Mucosa of gallbladder (tissue), 1 donor: Measurements from ENCODE around the gene GABBR2. TPM values are rescaled to one million over a fixed set of nuclear protein-coding genes. Genes with fewer than 3 reads are reported as not detected.
"Not testable (repeated sequence)": the region's sequence is repeated elsewhere in the genome, so short reads cannot be mapped to it uniquely, and the experiment has no call there.

Source experiments
- DNase-seq: peaks from one replicate; pipeline ENCODE4 v3.0.0-alpha.2; 2020; ENCODE audit warnings: low spot score
- total RNA-seq: library from RNA; stranded (reverse); gene quantifications from one replicate; pipeline ENCODE4 v1.2.1, GENCODE V29; 2021
- donor health status: DM: no; HTN: no; CAD: no.

Gene GABBR2
- total RNA-seq, 1 donor from 2014 or later, result 0.29 TPM

- no peak for DNase-seq
Observed at GRCh38 chr9:98295824-98296223, 412.9 kb downstream of the GABBR2 start.

DNA sequence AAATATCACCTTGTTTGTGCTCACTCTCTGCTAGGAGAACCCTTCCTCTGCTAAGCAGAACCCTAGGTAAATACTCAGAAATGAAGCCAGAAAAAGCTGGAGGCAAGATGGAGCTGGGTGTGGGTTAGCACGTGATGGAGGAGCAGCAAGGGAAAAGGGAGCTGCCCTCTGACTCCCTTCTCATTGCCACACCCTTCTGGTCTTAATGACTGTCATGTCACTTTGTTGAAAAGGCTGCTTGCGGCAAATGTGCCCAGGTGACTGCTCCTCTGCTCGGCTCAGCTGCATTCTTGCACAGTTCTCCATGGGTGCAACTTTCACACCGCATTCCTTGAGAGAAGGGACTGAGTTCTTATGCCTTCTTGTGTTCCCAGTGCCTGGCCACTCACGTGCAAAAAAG, 416.9 kb downstream of the GABBR2 start:
- no peak for DNase-seq

DNA sequence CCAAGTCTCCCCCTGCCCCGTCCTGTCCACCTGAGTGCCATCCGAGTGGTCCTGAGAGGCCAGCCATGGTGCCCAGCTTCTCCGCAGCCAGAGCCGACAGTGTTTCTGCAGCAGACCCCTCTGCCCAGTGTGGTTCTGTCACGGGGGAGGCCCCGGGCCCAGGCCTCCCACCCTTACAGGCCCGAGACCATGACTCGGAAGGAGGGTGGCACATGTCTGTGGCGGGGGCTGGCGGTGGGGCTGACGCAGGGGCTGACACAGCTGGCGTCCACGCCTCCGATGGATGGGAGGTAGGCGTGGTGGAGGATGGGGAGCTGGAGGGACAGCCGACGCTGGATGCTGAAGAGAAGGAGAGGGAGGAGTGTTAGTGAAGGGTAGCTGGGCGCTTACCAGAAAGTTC, 418.3 kb downstream of the GABBR2 start:
- DNase-seq, result no peak

DNA sequence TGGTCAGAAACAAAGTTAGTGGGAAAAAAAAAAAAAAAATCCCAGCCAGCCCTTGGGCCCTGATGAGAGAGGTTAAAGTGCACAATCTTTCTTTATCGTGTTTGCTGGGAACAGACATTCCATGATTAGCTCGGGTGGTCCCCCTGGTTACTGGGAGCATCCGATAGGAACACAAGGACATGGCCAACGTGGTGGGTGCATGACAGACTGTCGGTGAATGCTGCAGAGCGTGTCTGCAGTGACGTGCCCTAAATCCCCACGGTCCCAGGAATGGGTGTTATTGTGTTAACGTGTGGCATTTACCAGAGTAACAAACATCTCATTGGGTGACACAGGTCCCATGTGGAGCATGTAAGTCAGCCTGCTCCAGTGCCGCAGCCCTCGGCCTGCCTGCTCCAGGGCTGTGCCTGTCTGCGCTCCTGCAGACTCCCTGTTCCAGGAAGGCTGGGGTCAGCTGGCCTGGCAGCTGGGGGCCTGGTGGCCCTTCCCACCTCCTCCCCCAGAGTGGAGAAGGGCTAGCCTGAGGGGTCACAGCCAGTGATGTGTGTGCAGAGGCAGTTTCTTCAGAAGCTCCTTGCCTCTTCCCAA, 419.0 kb downstream of the GABBR2 start:
- no peak for DNase-seq

GRCh38 chr9:98288881-98289280, 419.9 kb downstream of the GABBR2 start:
- DNase-seq, result no peak

GRCh38 chr9:98287384-98287783, 421.4 kb downstream of the GABBR2 start:
- no peak for DNase-seq

DNA sequence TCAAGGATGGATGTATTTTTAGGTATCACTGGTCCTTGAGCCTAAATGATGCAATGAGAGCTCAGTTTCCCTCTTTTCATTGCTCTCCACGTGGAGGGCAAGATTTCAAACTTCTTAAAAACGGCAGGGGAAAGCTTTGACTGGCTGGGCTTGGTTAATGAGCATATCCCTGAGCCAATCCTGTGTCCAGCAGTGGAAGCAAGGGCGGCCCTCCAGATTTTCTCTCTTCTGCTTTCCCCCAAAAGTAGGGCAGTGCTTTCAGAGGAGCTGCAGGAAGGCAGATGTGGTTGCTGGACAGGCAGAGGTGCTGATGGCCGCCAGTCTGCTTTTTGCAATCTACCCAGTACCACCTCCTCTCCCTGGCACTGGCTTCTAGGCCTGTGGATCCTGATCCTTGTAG, 423.3 kb downstream of the GABBR2 start:
- no peak for DNase-seq

GRCh38 chr9:98284754-98285153, 424.0 kb downstream of the GABBR2 start:
- DNase-seq, result no peak

GRCh38 chr9:98283143-98283542, 425.6 kb downstream of the GABBR2 start:
- not testable (repeated sequence) for DNase-seq

DNA sequence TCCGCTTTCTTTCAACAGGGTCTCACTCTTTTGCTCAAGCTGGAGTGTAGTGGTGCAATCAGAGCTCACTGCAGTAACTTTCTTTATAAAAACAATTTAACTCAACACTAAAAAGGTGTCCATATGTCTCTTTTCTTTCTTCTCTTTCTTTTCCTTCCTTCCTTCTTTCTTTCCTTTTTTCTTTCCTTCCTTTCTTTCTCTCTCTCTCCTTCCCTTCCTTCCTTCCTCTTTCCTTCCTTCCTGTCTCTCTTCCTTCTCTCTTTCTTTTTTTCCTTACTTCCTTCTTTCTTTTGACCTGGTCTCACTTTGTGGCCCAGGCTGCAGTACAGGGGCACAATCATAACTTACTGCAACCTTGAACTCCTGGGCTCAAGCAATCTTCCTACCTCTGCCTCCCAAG, 427.5 kb downstream of the GABBR2 start:
- no peak for DNase-seq

DNA sequence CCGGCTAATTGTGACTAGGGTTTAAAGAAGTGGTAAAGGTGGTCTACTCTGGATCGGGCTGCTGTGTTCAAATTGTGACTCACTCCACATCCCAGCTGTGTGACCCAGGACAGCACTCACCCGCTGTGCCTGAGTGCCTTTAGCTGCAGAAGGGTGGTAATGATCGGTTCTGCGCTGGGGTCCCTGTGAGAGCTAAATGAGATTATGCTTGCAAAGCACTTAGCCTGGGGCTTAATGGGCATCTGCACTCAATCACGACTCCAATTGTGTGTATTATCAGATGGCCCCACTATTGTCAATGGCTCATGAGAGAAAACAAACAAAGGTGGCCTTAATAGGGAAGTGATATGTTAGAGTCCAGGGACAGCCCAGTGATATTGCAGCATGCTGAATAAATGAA, 428.2 kb downstream of the GABBR2 start:
- DNase-seq, result no peak

DNA sequence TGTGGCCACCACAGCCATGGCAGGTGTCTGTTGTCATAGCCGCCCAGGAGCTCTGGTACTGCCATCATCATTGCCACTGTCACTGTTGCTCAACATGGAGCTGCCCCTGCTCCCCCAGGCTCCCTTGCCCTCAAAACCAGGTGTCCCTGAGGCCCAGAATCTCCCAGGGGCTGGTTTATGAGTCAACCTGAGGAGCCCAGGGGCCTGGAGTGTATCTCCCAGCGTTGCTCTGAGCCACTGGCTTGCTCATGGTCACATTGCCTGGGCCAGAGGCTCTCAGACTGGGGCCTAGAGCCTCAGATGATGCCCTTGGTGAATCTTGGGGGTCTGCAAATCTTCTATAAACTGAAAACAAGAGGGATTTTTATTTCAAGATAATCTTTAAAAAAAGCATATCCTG, 428.6 kb downstream of the GABBR2 start:
- no peak for DNase-seq

DNA sequence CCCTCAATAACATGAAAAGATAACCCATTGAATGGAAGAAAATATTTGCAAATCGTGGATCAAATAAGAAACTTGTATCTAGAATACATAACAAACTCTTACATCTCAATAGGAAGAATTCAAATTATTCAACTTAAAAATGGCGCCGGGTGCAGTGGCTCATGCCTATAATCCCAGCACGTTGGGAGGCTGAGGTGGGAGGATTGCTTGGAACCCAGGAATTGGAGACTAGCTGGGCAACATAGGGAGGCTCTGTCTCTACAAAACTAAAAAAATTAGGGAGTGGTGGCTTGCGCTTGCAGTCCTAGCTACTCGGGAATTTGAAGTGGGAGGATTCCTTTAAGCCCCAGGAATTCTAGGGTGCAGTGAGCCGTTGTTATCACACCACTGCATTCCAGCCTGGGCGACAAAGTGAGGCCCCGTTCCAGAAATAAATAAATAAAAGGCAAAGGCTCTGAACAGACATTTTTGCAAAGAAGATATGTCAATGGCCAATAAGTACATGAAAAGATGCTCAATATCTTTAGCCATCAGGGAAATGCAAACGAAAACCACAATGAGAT, 431.7 kb downstream of the GABBR2 start:
- no peak for DNase-seq

DNA sequence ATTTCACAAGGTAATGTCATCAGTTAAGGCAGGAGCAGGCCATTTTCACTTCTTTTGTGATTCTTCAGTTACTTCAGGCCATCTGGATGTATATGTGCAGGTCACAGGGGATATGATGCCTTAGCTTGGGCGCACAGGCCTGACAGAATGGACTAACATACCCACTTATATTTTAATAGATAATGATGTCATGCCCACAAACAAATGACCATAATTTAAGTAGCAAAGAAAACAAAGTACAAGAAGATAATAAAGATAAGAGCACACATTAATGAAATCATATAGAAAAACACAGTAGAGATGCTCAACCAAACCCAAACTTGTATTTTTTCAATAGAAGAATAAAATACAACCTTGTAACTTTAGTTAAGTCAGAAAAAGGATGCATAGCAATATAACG, 433.6 kb downstream of the GABBR2 start:
- no peak for DNase-seq

GRCh38 chr9:98272083-98272482, 436.7 kb downstream of the GABBR2 start:
- DNase-seq, result no peak

DNA sequence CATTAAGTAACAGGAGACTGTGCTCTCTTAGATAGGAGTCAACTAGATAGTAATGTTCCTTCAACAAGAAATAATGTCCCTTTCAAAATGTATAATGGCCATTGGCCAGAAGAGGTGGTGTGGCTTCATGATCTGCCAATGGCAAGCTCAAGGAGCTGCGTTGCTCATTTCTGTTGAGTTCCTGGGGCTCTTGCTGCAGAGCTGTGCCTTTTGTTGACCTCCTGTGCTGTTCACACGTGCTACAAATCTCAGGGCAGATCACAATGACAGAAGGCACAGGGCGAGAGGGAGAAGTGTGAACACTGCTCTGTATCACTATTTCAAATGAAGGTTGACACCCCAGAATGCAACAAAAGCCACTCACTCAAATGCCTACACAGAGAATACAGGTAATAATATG, 437.3 kb downstream of the GABBR2 start:
- DNase-seq, result no peak

- DNase-seq, result not testable (repeated sequence)
Observed at GRCh38 chr9:98270284-98270683, 438.5 kb downstream of the GABBR2 start.

DNA sequence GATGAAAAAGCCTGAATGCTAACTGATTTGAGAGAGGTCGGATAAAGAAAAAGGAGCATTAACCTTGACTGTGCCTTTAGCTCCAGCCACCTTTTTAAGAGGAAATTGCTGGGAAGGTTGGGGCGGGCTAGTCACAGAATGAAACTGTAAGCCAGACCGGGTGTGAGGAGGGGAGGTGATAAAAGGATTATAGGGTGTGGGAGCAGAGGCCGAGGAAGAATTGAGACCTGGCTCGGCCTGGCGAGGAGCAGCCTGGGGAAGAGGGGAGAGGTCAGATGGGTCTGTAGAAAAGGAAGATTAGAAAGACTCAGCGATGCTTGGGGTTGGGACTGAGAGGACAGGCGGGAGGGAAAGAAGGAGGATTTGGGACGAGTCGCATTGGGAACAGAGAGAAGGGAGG, 439.1 kb downstream of the GABBR2 start:
- DNase-seq, result not testable (repeated sequence)

GRCh38 chr9:98267556-98267955, 441.2 kb downstream of the GABBR2 start:
- DNase-seq, result not testable (repeated sequence)

DNA sequence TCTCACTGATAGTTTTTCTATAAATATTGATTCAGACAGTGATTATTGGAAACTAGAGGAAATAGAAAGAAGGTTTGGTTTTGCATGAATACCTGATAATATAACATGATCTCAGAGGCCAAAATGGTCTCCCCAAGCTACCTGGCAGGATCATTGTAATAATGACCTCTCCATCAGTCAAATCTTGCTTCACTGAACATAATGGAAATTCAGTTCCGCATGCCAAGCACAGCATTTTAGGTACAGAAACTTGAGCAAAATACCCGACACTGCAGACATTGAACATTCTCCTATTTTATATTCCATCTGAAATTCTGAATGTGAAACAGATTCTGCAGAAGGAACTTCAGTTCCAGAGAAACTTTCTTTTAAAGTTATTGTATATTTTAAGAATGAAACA, 444.2 kb downstream of the GABBR2 start:
- DNase-seq, result no peak

GRCh38 chr9:98263482-98264357, 445.0 kb downstream of the GABBR2 start:
- peak; percentile 81 for DNase-seq

GRCh38 chr9:98263080-98263479, 445.7 kb downstream of the GABBR2 start:
- DNase-seq, result no peak

DNA sequence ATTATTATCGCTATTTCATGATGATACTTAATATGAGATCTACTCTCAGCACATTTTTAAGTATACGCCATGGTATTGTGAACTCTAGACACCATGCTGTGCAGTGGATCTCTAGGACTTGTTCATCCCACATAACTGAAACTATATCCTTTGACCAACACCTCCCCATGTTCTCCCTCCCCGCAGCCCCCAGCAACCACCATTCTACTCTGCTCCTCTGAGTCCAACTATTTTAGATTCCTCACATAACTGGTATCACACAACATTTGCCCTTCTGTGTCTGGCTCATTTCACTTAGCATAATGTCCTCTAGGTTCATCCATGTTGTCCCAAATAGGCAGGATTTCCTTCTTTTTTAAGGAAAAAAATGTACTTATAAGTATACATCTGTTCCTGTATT, 446.7 kb downstream of the GABBR2 start:
- no peak for DNase-seq
